C1 segment of cervical spinal cord (tissue), 14 donors: ENCODE results near the gene ADAMTS2.
"Not testable (repeated sequence)": the region's sequence is repeated elsewhere in the genome, so short reads cannot be mapped to it uniquely, and the experiment has no call there.

Experiments
- DNase-seq, 14 donors: peaks; one replicate each; lab custom pipeline; 2025; lab: John Stamatoyannopoulos, UW

The ADAMTS2 gene

GRCh38 chr5:179113945-179114641, 231.2 kb downstream of the ADAMTS2 start:
- DNase-seq: no peak

GRCh38 chr5:179113143-179113530, 232.1 kb downstream of the ADAMTS2 start:
- DNase-seq: no peak

GRCh38 chr5:179112469-179113142, 232.7 kb downstream of the ADAMTS2 start:
- DNase-seq: no peak

- DNase-seq: no peak
Observed at GRCh38 chr5:179111267-179112207, 233.7 kb downstream of the ADAMTS2 start.

GRCh38 chr5:179110528-179110927, 234.7 kb downstream of the ADAMTS2 start:
- no peak for DNase-seq

- DNase-seq: not testable (repeated sequence)
Observed at GRCh38 chr5:179101282-179101681, 244.0 kb downstream of the ADAMTS2 start.

GRCh38 chr5:179089502-179089901, 255.8 kb downstream of the ADAMTS2 start:
- no peak for DNase-seq

GRCh38 chr5:179080724-179081123, 264.5 kb downstream of the ADAMTS2 start:
- DNase-seq: no peak

- no peak for DNase-seq
Observed at GRCh38 chr5:179079165-179079987, 265.9 kb downstream of the ADAMTS2 start.

GRCh38 chr5:179065703-179066102, 279.6 kb downstream of the ADAMTS2 start:
- DNase-seq: no peak

GRCh38 chr5:179061025-179061424, 284.2 kb downstream of the ADAMTS2 start:
- peak in 1 of 14 donors; percentile 26 for DNase-seq
